Neural crest cell (in vitro differentiated cells): ENCODE results near the gene EFNA4. TPM values are rescaled to one million over a fixed set of nuclear protein-coding genes. Genes with fewer than 3 reads are reported as not detected.

ENCODE experiments used
- DNase-seq: peaks from one replicate; pipeline ENCODE4 v3.0.0; 2021; ENCODE audit warnings: low read depth, mixed read lengths, low spot score
- H3K27ac Mint-ChIP-seq: one replicate; pipeline ENCODE4 v1.8.0; 2021; ENCODE audit warnings: mild to moderate bottlenecking, mixed read lengths; ENCODE audit not compliant: unreplicated experiment
- H3K27me3 Mint-ChIP-seq: 2 replicates; pipeline ENCODE4 v1.8.0; 2021; ENCODE audit warnings: low read depth, mild to moderate bottlenecking, mixed read lengths
- H3K36me3 Mint-ChIP-seq: 2 replicates; pipeline ENCODE4 v1.8.0; 2021; ENCODE audit warnings: low read depth, mild to moderate bottlenecking, mixed read lengths
- H3K4me1 Mint-ChIP-seq: 2 replicates; pipeline ENCODE4 v1.8.0; 2021; ENCODE audit warnings: mixed read lengths
- H3K4me3 Mint-ChIP-seq: one replicate; pipeline ENCODE4 v1.8.0; 2021; ENCODE audit warnings: mild to moderate bottlenecking, mixed read lengths
- H3K9me3 Mint-ChIP-seq: 2 replicates; pipeline ENCODE4 v1.8.0; 2021; ENCODE audit warnings: mixed read lengths
- total RNA-seq: library from RNA; stranded (reverse); gene quantifications from 2 replicates; pipeline ENCODE4 v1.2.1, GENCODE V29; 2021
- TF ChIP-seq, protein P1 (sequence below): fragments of 200-600 bp; sonication (generic); conservative IDR thresholded peaks from 2 replicates; pipeline ENCODE4 v1.5.0; 2021; ENCODE audit warnings: antibody characterized with exemption, mild to moderate bottlenecking

The EFNA4 gene
- total RNA-seq, 1 donor from 2014 or later = 28.5 TPM

GRCh38 chr1:155038602-155039307 is 24.8 kb upstream of the EFNA4 start:
- DNase-seq = no peak
- H3K27ac Mint-ChIP-seq = no peak overlapping the region
- H3K9me3 Mint-ChIP-seq = no peaks in the 10 kb centered on the region
- H3K4me3 Mint-ChIP-seq = no peak overlapping the region
- no peaks in the 10 kb centered on the region for H3K36me3 Mint-ChIP-seq
- TF ChIP-seq, protein P1, sequence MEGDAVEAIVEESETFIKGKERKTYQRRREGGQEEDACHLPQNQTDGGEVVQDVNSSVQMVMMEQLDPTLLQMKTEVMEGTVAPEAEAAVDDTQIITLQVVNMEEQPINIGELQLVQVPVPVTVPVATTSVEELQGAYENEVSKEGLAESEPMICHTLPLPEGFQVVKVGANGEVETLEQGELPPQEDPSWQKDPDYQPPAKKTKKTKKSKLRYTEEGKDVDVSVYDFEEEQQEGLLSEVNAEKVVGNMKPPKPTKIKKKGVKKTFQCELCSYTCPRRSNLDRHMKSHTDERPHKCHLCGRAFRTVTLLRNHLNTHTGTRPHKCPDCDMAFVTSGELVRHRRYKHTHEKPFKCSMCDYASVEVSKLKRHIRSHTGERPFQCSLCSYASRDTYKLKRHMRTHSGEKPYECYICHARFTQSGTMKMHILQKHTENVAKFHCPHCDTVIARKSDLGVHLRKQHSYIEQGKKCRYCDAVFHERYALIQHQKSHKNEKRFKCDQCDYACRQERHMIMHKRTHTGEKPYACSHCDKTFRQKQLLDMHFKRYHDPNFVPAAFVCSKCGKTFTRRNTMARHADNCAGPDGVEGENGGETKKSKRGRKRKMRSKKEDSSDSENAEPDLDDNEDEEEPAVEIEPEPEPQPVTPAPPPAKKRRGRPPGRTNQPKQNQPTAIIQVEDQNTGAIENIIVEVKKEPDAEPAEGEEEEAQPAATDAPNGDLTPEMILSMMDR = no peak
- H3K27me3 Mint-ChIP-seq = no peaks in the 10 kb centered on the region
- H3K4me1 Mint-ChIP-seq = no peaks in the 10 kb centered on the region

DNA sequence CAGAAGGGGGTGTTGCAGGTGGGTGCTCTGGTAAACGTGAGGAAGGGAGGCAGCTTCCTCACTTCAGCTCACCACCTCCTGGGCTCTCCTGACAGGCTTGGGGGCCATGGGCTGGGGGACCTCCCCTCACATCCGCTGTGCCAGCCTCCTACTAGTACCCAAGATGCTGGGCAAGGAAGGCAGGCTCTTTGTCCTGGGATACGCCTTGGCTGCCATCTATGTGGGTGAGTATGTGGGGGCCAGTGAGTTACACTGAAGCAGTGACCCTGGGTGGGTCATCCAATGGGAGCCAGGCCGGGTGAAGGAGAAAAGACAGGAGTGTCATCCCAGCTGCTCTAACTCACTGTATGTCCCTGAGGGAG is 24.3 kb upstream of the EFNA4 start:
- no peaks in the 10 kb centered on the region for H3K9me3 Mint-ChIP-seq

GRCh38 chr1:155040358-155041093 is 23.0 kb upstream of the EFNA4 start:
- no peak overlapping the region for H3K27ac Mint-ChIP-seq
- H3K4me1 Mint-ChIP-seq = peaks cover 10% of the 10 kb centered on the region
- DNase-seq = no peak
- H3K9me3 Mint-ChIP-seq = no peaks in the 10 kb centered on the region
- no peaks in the 10 kb centered on the region for H3K27me3 Mint-ChIP-seq
- no peak overlapping the region for H3K4me3 Mint-ChIP-seq
- TF ChIP-seq, protein P1 = no peak
- H3K36me3 Mint-ChIP-seq = no peaks in the 10 kb centered on the region

More for the DNA sequence above, 24.3 kb upstream of the EFNA4 start:
- DNase-seq = no peak
- H3K4me3 Mint-ChIP-seq = no peak overlapping the region
- H3K27me3 Mint-ChIP-seq = no peaks in the 10 kb centered on the region
- TF ChIP-seq, protein P1 = no peak
- peaks cover under 1% of the 10 kb centered on the region for H3K4me1 Mint-ChIP-seq
- H3K36me3 Mint-ChIP-seq = no peaks in the 10 kb centered on the region
- H3K27ac Mint-ChIP-seq = no peak overlapping the region

- no peak for DNase-seq
- Mint-ChIP-seq H3K27me3 (no peaks in the 10 kb centered on the region), H3K9me3 (no peaks in the 10 kb centered on the region), H3K4me1 (peaks cover 12% of the 10 kb centered on the region), H3K27ac (no peak overlapping the region), H3K4me3 (no peak overlapping the region), H3K36me3 (no peaks in the 10 kb centered on the region)
- TF ChIP-seq, protein P1 = no peak
These were observed 20.8 kb upstream of the EFNA4 start for GRCh38 chr1:155042789-155043188.

DNA sequence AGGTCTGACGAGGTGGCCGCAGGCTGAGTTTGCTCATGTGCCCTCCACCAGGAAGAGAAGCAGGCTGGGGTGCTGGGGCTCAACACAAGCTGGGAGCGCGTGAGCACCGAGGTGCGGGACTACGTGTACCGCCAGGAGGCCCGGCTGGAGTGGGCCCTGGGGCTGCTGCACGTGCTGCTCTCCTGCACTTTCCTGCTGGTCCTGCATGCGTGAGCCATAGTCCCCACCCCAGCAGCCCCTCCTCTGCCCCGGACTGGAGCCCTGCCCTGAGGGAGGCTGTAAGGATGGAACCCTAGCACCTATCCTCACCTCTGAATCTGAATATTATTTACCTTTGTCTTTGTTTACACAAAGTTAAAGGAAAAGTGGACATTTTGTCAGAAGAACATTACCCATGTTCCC is 20.2 kb upstream of the EFNA4 start:
- TF ChIP-seq, protein P1 = no peak
- no peaks in the 10 kb centered on the region for H3K9me3 Mint-ChIP-seq
- no peak overlapping the region for H3K27ac Mint-ChIP-seq
- no peak overlapping the region for H3K4me3 Mint-ChIP-seq
- H3K27me3 Mint-ChIP-seq = no peaks in the 10 kb centered on the region
- H3K4me1 Mint-ChIP-seq = peaks cover 15% of the 10 kb centered on the region
- no peaks in the 10 kb centered on the region for H3K36me3 Mint-ChIP-seq
- DNase-seq = no peak
